GM21360 (cell line): ENCODE measurements around the gene KRT81.
A peak's percentile ranks its signal among the peaks of the same experiment; 100 is the strongest.
"Not testable (repeated sequence)": the region's sequence is repeated elsewhere in the genome, so short reads cannot be mapped to it uniquely, and the experiment has no call there.

Source experiments
- ATAC-seq: cut with Tn5 transposase; IDR thresholded peaks from one replicate; pipeline ENCODE4 v1.9.1; 2021; ENCODE audit warnings: mild to moderate bottlenecking, moderate library complexity; ENCODE audit not compliant: unreplicated experiment

Gene KRT81

GRCh38 chr12:52244615-52244994 is 46.7 kb downstream of the KRT81 start:
- ATAC-seq, result peak; percentile 7

GRCh38 chr12:52243856-52244614 is 47.3 kb downstream of the KRT81 start:
- peak; percentile 89 for ATAC-seq

- ATAC-seq, result no peak
Observed at GRCh38 chr12:52243259-52243855, 48.0 kb downstream of the KRT81 start.

- ATAC-seq, result no peak
Observed at GRCh38 chr12:52242442-52243258, 48.7 kb downstream of the KRT81 start.

GRCh38 chr12:52241205-52241842 is 50.0 kb downstream of the KRT81 start:
- ATAC-seq, result no peak

DNA sequence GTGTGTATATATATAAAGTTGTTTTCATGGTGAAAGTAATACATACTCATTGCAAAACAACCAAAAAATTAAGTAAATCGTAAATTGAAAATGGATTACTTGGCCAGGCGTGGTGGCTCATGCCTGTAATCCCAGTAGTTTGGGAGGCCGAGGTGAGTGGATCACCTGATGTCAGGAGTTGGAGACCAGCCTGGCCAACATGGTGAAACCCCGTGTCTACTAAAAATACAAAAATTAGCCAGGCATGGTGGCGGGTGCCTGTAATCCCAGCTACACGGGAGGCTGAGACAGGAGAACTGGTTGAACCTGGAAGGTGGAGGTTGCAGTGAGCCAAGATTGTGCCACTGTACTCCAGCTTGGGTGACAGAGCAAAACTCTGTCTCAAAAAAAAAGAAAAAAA is 51.1 kb downstream of the KRT81 start:
- ATAC-seq, result not testable (repeated sequence)

DNA sequence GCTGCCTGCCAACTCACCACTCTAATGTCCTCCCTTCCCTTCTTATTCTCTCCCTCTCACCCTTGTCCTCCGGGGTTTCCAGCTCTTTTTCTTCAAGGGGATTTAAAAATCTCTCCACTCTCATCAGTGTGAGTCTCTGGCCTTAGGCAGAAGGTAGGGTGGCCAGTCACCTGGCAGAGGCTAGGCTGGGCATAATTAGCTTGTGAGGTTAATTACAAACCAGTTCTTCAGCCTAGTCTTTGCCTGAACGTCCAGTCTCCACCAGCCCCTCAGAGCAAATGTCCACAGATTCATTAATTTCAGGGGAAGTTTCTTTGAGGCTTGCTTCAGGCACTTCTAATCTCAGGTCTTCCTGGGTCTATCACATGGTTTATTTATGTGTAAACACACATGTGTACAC is 51.6 kb downstream of the KRT81 start:
- no peak for ATAC-seq

DNA sequence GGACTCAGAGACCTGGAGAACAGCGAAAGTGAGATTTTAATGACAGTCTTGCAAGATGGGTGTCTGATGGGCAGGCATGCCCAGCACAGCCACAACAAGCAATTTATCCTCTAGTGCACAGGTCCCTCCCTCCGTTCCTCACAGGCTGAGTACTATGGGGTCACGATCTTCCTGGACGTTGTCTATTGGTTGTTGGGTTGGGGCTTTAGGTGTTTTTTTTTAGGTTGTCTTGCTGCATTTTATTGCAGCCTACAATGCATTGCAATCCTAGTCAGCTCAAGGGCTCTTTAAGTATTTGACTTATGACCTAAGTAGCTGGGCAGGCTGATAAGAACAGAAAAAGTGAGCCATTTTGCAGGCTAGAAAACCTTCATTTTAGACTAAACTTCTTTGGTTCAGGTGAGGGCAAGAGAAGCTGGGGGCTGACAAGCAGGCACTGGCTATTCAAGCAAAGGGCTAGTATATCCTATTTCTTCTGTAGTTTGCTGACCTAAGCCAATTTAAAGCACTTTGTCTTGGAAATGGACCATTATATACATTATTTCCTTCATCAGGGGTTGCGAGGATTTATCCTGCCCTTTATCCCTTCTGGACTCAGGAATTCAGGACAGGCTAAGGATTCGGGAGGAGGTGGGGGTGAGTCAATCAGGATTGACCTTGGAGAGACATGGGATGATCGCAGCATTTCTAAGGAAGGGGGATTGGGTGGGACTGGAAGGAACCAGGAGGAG is 52.3 kb downstream of the KRT81 start:
- no peak for ATAC-seq

DNA sequence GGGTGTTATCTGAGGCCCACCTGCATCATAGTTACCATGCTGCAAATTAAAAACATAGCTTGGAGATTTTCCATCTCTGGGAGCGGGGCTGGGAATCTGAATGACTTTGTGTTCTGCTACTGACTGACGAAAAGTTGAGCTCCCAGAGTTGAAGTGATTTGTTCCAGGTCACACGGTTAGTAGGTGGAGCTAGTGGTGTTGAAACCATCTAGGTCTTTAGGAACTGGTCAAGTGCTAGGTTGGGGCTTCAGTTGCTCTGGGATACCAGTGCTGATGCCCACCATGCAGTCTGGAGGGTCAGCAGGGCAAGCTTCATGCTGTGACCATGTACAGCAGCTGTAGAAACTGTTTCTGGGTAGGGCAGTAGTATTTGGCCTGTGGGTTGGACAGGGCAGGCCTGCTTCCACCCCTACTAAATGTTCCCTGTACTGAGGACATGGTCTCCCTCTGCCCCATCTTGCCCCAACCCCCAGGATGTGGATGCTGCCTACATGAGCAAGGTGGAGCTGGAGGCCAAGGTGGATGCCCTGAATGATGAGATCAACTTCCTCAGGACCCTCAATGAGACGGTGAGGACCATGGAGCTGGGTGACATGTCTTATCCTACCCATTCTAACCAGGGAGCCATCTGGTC is 53.0 kb downstream of the KRT81 start:
- ATAC-seq, result no peak

- no peak for ATAC-seq
Observed at GRCh38 chr12:52236386-52237050, 54.8 kb downstream of the KRT81 start.
